Progenitor cell of endocrine pancreas (in vitro differentiated cells): ENCODE results near the gene RINT1. TPM values are rescaled to one million over a fixed set of nuclear protein-coding genes. Genes with fewer than 3 reads are reported as not detected.

Source experiments
- DNase-seq: peaks from one replicate; pipeline ENCODE4 v3.0.0; 2021; ENCODE audit warnings: low spot score; ENCODE audit not compliant: unreplicated experiment
- H3K27ac Mint-ChIP-seq: 2 replicates; pipeline ENCODE4 v1.8.0; 2021; ENCODE audit warnings: mild to moderate bottlenecking, moderate library complexity, mixed read lengths
- H3K27me3 Mint-ChIP-seq: 2 replicates; pipeline ENCODE4 v1.8.0; 2021; ENCODE audit warnings: mixed read lengths
- H3K36me3 Mint-ChIP-seq: 2 replicates; pipeline ENCODE4 v1.8.0; 2022; ENCODE audit warnings: mixed read lengths; ENCODE audit not compliant: insufficient read depth
- H3K4me1 Mint-ChIP-seq: 2 replicates; pipeline ENCODE4 v1.8.0; 2021; ENCODE audit warnings: low read depth, mixed read lengths
- H3K4me3 Mint-ChIP-seq: 2 replicates; pipeline ENCODE4 v1.8.0; 2021; ENCODE audit warnings: low read depth, mild to moderate bottlenecking, moderate library complexity, mixed read lengths
- H3K9me3 Mint-ChIP-seq: 2 replicates; pipeline ENCODE4 v1.8.0; 2021; ENCODE audit warnings: low read depth, mixed read lengths
- total RNA-seq: library from RNA; stranded (reverse); gene quantifications from 2 replicates; pipeline ENCODE4 v1.2.1, GENCODE V29; 2021
- TF ChIP-seq, protein P1 (sequence below): fragments of 200-600 bp; sonication (generic); IDR thresholded peaks from one replicate; pipeline ENCODE4 v1.5.0; 2021; ENCODE audit warnings: antibody characterized with exemption, mild to moderate bottlenecking; ENCODE audit not compliant: unreplicated experiment

RINT1 gene
- total RNA-seq, 1 donor from 2014 or later, result 22.5 TPM

DNA sequence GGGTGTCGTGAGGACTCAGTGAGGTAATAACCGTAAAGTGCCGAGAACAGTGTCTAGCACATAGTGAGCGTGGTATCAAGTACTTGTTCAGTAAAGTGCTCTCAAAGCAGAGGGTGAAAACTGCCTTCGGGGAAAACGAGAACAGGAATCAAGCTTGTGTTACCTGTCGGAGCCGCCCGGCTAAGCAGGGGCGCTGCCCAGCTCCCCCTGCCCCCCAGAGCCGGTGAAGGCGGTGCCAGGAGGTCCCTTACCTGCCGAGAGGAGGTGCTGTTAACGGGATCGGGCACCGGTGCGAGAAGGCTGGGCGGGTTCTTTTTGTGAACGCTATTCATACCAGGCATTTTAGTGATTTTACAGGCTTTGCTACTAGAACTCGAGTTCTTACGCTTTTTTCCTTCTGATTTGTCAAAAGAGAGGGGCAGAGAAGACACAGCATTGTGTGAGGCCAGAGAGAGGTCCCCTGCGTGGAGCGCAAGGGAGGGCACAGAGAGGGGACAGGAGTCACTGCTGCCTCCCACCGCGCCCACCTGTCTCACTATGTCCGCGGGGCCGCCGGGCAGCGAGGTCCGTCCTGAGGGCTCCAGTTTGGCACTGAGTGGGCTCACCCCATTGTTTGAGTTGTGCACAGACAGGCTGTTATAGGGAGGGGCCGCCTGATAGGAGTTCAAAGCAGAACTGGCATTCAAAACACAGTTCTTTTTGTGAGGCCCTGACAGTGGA is 81.8 kb downstream of the RINT1 start:
- DNase-seq, result no peak
- TF ChIP-seq, protein P1, sequence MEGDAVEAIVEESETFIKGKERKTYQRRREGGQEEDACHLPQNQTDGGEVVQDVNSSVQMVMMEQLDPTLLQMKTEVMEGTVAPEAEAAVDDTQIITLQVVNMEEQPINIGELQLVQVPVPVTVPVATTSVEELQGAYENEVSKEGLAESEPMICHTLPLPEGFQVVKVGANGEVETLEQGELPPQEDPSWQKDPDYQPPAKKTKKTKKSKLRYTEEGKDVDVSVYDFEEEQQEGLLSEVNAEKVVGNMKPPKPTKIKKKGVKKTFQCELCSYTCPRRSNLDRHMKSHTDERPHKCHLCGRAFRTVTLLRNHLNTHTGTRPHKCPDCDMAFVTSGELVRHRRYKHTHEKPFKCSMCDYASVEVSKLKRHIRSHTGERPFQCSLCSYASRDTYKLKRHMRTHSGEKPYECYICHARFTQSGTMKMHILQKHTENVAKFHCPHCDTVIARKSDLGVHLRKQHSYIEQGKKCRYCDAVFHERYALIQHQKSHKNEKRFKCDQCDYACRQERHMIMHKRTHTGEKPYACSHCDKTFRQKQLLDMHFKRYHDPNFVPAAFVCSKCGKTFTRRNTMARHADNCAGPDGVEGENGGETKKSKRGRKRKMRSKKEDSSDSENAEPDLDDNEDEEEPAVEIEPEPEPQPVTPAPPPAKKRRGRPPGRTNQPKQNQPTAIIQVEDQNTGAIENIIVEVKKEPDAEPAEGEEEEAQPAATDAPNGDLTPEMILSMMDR, result no peak
- H3K9me3 Mint-ChIP-seq, result no peaks in the 10 kb centered on the region
- H3K27ac Mint-ChIP-seq, result no peak overlapping the region
- H3K4me3 Mint-ChIP-seq, result no peak overlapping the region
- H3K27me3 Mint-ChIP-seq, result no peaks in the 10 kb centered on the region
- no peaks in the 10 kb centered on the region for H3K4me1 Mint-ChIP-seq
- peaks cover 10% of the 10 kb centered on the region for H3K36me3 Mint-ChIP-seq

DNA sequence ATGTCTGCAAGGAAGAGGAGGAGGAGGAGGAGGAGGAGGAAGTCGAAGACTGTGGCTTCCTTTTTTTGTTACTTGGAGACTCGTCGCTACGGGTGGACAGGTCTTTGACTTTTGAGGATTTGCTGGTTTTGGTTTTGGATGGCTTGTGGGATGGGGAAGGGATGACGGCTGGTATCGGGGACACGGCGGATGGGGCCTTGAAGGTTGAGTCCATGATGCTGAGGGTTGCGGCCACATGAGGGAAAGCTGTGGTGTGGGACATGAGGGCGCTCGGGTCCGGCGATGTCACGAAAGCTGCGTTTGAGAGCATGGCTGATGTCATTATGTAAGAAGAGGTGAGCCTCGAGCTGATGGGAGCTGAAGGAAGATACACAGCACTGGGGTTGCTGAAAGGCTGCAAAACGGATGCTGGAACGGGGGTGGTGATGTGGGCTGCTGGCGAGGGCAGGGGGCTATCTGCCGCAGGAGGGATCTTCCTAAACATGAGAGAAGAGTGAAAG is 82.4 kb downstream of the RINT1 start:
- H3K4me1 Mint-ChIP-seq, result no peaks in the 10 kb centered on the region
- DNase-seq, result no peak
- TF ChIP-seq, protein P1, result no peak
- H3K9me3 Mint-ChIP-seq, result no peaks in the 10 kb centered on the region
- H3K27ac Mint-ChIP-seq, result no peak overlapping the region
- peaks cover 11% of the 10 kb centered on the region for H3K36me3 Mint-ChIP-seq
- no peaks in the 10 kb centered on the region for H3K27me3 Mint-ChIP-seq
- no peak overlapping the region for H3K4me3 Mint-ChIP-seq

Other genes with a start within 250 kb of the RINT1 start
- 78.8 and 79.3 TPM in 2 replicates for gene SRPK2, start 143.3 kb upstream of the RINT1 start, total RNA-seq
- gene PUS7, start 9.9 kb upstream of the RINT1 start, total RNA-seq, result 43.3 and 44.3 TPM in 2 replicates
- gene EFCAB10, start 49.3 kb downstream of the RINT1 start, total RNA-seq, result 0.53 and 0.73 TPM in 2 replicates